Thyroid gland (tissue), 4 donors: ENCODE measurements around the gene MYZAP.

Experiments
- POLR2A ChIP-seq, 2 donors: fragments of 450-650 bp; IDR thresholded peaks; one replicate each; pipeline ENCODE4 v1.6.1; 2017; ENCODE audit warnings: antibody characterized with exemption in 2 of 2, mild to moderate bottlenecking in 2 of 2, moderate library complexity in 1 of 2
- TF ChIP-seq, protein P1 (sequence below), 6 experiments: fragments of 200-600 bp in 3 of 6; fragments of 450-650 bp in 3 of 6; sonication (generic) in 3 of 6; IDR thresholded peaks; one replicate each; pipeline ENCODE4 v1.5.1; 2016 to 2019; ENCODE audit warnings: antibody characterized with exemption in 6 of 6, mild to moderate bottlenecking in 2 of 6, inconsistent platforms in 1 of 6, moderate library complexity in 1 of 6

DNA sequence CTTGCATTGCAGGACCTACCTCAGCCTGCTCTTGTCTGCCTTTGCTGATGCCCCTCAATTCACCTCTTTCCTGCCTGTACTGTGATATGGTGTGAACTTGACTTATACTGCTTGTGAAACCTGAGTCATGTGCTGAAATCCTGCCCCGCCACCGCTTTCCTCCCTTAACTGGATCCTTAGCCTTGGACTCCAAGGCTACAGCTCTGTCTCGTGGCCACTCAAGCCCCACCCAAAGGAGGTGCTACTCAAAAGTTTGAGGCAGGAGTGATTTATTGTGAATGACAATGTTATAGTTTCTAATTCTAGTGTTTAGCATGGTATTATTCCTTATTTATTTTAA, 56.1 kb downstream of the MYZAP start:
- TF ChIP-seq, protein P1, sequence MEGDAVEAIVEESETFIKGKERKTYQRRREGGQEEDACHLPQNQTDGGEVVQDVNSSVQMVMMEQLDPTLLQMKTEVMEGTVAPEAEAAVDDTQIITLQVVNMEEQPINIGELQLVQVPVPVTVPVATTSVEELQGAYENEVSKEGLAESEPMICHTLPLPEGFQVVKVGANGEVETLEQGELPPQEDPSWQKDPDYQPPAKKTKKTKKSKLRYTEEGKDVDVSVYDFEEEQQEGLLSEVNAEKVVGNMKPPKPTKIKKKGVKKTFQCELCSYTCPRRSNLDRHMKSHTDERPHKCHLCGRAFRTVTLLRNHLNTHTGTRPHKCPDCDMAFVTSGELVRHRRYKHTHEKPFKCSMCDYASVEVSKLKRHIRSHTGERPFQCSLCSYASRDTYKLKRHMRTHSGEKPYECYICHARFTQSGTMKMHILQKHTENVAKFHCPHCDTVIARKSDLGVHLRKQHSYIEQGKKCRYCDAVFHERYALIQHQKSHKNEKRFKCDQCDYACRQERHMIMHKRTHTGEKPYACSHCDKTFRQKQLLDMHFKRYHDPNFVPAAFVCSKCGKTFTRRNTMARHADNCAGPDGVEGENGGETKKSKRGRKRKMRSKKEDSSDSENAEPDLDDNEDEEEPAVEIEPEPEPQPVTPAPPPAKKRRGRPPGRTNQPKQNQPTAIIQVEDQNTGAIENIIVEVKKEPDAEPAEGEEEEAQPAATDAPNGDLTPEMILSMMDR (IDR thresholded peaks at IDR 0.05), result no peak
- no peak for TF ChIP-seq POLR2A (IDR thresholded peaks at IDR 0.05)
